ENCODE measurements around the gene B3GLCT. TPM values are rescaled to one million over a fixed set of nuclear protein-coding genes. Genes with fewer than 3 reads are reported as not detected.

Gene B3GLCT
- total and polyA plus RNA-seq, 2 experiments from 2014 or later: 5.7 to 10.8 TPM

GRCh38 chr13:31184981-31185645 is 14.7 kb upstream of the B3GLCT start:
- Histone ChIP-seq H3K27ac (no peak overlapping the region), H3K4me3 (no peak overlapping the region), H3K27me3 (peaks cover 5% of the 10 kb centered on the region), H3K4me1 (ENCODE audit: insufficient read depth) (no peaks in the 10 kb centered on the region), H2AFZ (no peak overlapping the region), H3K79me2 (no peaks in the 10 kb centered on the region), H3K4me2 (no peak overlapping the region), H3K9me2 (replicated peaks; ENCODE audit: insufficient read depth) (no peaks in the 10 kb centered on the region), H3K36me3 (replicated peaks; ENCODE audit: insufficient read depth, low read depth) (no peaks in the 10 kb centered on the region), H3K9me3 (ENCODE audit: low read depth) (no peaks in the 10 kb centered on the region), H4K20me1 (ENCODE audit: insufficient read depth, poor library complexity, severe bottlenecking) (no peaks in the 10 kb centered on the region)
- TF ChIP-seq EZH2phosphoT487 (IDR thresholded peaks at IDR 0.05; ENCODE audit: low read depth, severe bottlenecking, unreplicated experiment) (no peak), CTCF (IDR thresholded peaks at IDR 0.05; ENCODE audit: poor library complexity) (no peak), EZH2 (IDR thresholded peaks at IDR 0.05; ENCODE audit: borderline replicate concordance) (no peak)
- no peak for DNase-seq (ENCODE audit: low spot score)
- 63% methylated on average over 7 of the region's 7 CpGs for WGBS (ENCODE audit: low lambda C conversion rate, missing lambda C conversion rate)

- no peaks in the 10 kb centered on the region for H3K9me3 ChIP-seq (ENCODE audit: low read depth)
- no peaks in the 10 kb centered on the region for H3K36me3 ChIP-seq (replicated peaks; ENCODE audit: insufficient read depth, low read depth)
- no peak overlapping the region for H2AFZ ChIP-seq
- 88% methylated on average over 4 of the region's 4 CpGs for WGBS (ENCODE audit: low lambda C conversion rate, missing lambda C conversion rate)
- H3K4me3 ChIP-seq: no peak overlapping the region
- H3K4me1 ChIP-seq (ENCODE audit: insufficient read depth): no peaks in the 10 kb centered on the region
- H4K20me1 ChIP-seq (ENCODE audit: insufficient read depth, poor library complexity, severe bottlenecking): no peaks in the 10 kb centered on the region
- no peaks in the 10 kb centered on the region for H3K9me2 ChIP-seq (replicated peaks; ENCODE audit: insufficient read depth)
- H3K27me3 ChIP-seq: peaks cover 5% of the 10 kb centered on the region
- H3K79me2 ChIP-seq: no peaks in the 10 kb centered on the region
- DNase-seq (ENCODE audit: low spot score): no peak
- TF ChIP-seq CTCF (IDR thresholded peaks at IDR 0.05; ENCODE audit: poor library complexity): no peak
- no peak for TF ChIP-seq EZH2 (IDR thresholded peaks at IDR 0.05; ENCODE audit: borderline replicate concordance)
- TF ChIP-seq EZH2phosphoT487 (IDR thresholded peaks at IDR 0.05; ENCODE audit: low read depth, severe bottlenecking, unreplicated experiment): no peak
- no peak overlapping the region for H3K27ac ChIP-seq
- H3K4me2 ChIP-seq: no peak overlapping the region
These were observed 8.0 kb upstream of the B3GLCT start for GRCh38 chr13:31191748-31192147.

- Histone ChIP-seq H4K20me1 (ENCODE audit: insufficient read depth, poor library complexity, severe bottlenecking) (no peaks in the 10 kb centered on the region), H3K9me3 (ENCODE audit: low read depth) (no peaks in the 10 kb centered on the region), H2AFZ (no peak overlapping the region), H3K27me3 (peaks cover 5% of the 10 kb centered on the region), H3K4me2 (no peak overlapping the region), H3K36me3 (replicated peaks; ENCODE audit: insufficient read depth, low read depth) (no peaks in the 10 kb centered on the region), H3K79me2 (no peaks in the 10 kb centered on the region), H3K27ac (no peak overlapping the region), H3K9me2 (replicated peaks; ENCODE audit: insufficient read depth) (no peaks in the 10 kb centered on the region), H3K4me1 (ENCODE audit: insufficient read depth) (no peaks in the 10 kb centered on the region), H3K4me3 (no peak overlapping the region)
- DNase-seq (ENCODE audit: low spot score): no peak
- 94% methylated on average over 6 of the region's 6 CpGs for WGBS (ENCODE audit: low lambda C conversion rate, missing lambda C conversion rate)
- TF ChIP-seq EZH2phosphoT487 (IDR thresholded peaks at IDR 0.05; ENCODE audit: low read depth, severe bottlenecking, unreplicated experiment) (no peak), EZH2 (IDR thresholded peaks at IDR 0.05; ENCODE audit: borderline replicate concordance) (no peak), CTCF (IDR thresholded peaks at IDR 0.05; ENCODE audit: poor library complexity) (no peak)
These were observed 7.5 kb upstream of the B3GLCT start for GRCh38 chr13:31192306-31192705.

Data from hepatocyte (in vitro differentiated cells).